ENCODE measurements around the gene EPHA1. TPM values are rescaled to one million over a fixed set of nuclear protein-coding genes. Genes with fewer than 3 reads are reported as not detected.
A peak's percentile ranks its signal among the peaks of the same experiment; 100 is the strongest.

Gene EPHA1
- not detected in 2 replicates for total RNA-seq (2012; rRNA removed)
- polyA plus RNA-seq (2012; rRNA removed) = 0.10 TPM in 1 of 2 replicates, not detected in the other
- 0.04 TPM in 1 of 2 replicates, not detected in the other for polyA plus RNA-seq (2012; cell fraction: cytosol; rRNA removed)
- 0.04 and 0.11 TPM in 2 replicates for polyA plus RNA-seq (2012; cell fraction: nucleus; rRNA removed; ENCODE audit: low replicate concordance)
- Bru-seq, nascent RNA = percentile 7 among the genes with signal in this experiment
- BruChase-seq, experiment 1, labeled RNA remaining after a 6-hour chase = not detected
- percentile 8 among the genes with signal in this experiment for BruChase-seq, experiment 2, labeled RNA remaining after a 2-hour chase
- long read RNA-seq, partial matches to known transcripts = 0 of 1 reads
- long read RNA-seq, other reads (novel, unspliced or antisense) = 1 of 1 reads

DNA sequence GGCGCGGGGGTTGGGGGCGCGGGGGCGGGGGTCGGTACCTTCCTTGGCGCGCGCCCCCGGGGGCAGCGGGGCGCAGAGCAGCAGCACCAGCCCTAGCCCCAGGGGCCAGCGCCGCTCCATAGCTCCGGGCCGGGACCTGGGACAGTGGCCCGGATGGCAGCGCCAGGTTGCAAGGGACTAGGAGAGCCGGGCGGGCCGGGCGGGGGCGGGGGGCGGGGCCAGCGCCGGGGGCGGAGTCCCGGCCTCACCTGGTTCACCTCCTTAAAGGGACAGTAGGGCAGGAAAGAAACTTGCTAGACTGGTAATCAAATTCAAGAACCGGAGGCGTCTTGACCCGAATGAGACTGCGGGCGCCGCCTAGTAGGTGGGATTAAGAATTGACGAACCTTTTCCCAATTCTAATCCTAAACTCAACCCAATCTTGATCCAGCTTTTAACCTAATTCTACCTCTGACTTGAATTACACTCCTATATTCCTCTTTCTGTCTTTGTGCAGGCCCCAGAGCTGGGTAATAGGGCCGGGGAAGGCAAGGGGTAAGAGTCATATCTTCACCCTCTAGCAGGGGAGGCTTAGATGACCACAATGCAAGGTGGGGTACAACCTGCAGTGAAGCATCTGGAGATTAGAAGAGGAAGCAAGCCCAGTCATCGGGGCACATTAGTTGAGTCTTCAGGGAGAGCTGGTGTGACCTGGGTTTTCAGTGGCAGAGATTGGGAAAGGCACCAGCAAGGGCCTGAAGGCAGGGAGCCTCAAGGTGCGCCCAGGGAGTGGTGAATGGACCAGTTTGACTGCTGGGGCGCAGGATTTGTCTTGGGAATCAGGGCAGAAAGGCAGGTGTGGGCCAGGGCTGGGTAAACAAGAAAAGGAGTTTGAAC, at the start of gene EPHA1:
Gene EPHA1, minus strand, starts transcription at position 171 of the 876 bp plus-strand sequence. Its CDS starts 51 bp downstream, at position 120.
- H3K27me3 ChIP-seq (ENCODE audit: control insufficient read depth, insufficient read depth, low read length) = no peaks in the 10 kb centered on the region; the same call in 1 of the 2 replicates
- WGBS, 2 experiments (ENCODE audit: extremely low coverage in 2 of 2, insufficient read length in 1 of 2) = 25% methylated on average over 1 of the region's 39 CpGs; no CpG with 5 or more reads in 1 of the 2 experiments
- H3K9me1 ChIP-seq (ENCODE audit: insufficient read depth, low read length) = no peaks in the 10 kb centered on the region
- no peak within 1 kb of the TSS for H3K9ac ChIP-seq (ENCODE audit: low read depth, low read length)
- no peak within 1 kb of the TSS for H3K23ac ChIP-seq (ENCODE audit: low read depth, low read length)
- H3K27ac ChIP-seq (ENCODE audit: insufficient read depth, low read length) = no peak within 1 kb of the TSS
- no peak within 1 kb of the TSS for H2AK5ac ChIP-seq (ENCODE audit: low read depth, low read length)
- ChIA-PET CTCF (no interaction called here), POLR2A (ENCODE audit: unreplicated experiment) (no interaction called here)
- H2BK5ac ChIP-seq (ENCODE audit: low read depth, low read length, poor library complexity, severe bottlenecking) = no peak within 1 kb of the TSS
- no peak for ATAC-seq (ENCODE audit: low read depth)
- dilution Hi-C loops (cut with HindIII; ENCODE audit: low sequenced_read_pairs, unreplicated experiment) = no loop called here
- no TSS peak for BruUV-seq (replicated peaks)
- H3K56ac ChIP-seq (ENCODE audit: extremely low read depth, insufficient read depth, low read length) = no peak within 1 kb of the TSS
- no peak for TF ChIP-seq MAFK (IDR thresholded peaks at IDR 0.05; ENCODE audit: low read depth, low read length)
- no peak for TF ChIP-seq RFX5 (IDR thresholded peaks at IDR 0.05; ENCODE audit: low read depth, low read length)
- TF ChIP-seq, protein P1, sequence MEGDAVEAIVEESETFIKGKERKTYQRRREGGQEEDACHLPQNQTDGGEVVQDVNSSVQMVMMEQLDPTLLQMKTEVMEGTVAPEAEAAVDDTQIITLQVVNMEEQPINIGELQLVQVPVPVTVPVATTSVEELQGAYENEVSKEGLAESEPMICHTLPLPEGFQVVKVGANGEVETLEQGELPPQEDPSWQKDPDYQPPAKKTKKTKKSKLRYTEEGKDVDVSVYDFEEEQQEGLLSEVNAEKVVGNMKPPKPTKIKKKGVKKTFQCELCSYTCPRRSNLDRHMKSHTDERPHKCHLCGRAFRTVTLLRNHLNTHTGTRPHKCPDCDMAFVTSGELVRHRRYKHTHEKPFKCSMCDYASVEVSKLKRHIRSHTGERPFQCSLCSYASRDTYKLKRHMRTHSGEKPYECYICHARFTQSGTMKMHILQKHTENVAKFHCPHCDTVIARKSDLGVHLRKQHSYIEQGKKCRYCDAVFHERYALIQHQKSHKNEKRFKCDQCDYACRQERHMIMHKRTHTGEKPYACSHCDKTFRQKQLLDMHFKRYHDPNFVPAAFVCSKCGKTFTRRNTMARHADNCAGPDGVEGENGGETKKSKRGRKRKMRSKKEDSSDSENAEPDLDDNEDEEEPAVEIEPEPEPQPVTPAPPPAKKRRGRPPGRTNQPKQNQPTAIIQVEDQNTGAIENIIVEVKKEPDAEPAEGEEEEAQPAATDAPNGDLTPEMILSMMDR (conservative IDR thresholded peaks at IDR 0.05; ENCODE audit: low read depth, low read length) = peak; percentile 27; the same call in 1 of the 2 replicates
- intact Hi-C loops (cut with micrococcal nuclease) = no loop called here
- peaks cover 12% of the 10 kb centered on the region; the same call in 1 of the 2 replicates for H3K4me1 ChIP-seq (ENCODE audit: control insufficient read depth, insufficient read depth, low read length)
- no peak within 1 kb of the TSS for H2BK120ac ChIP-seq (ENCODE audit: low read depth, low read length)
- H4K20me1 ChIP-seq (ENCODE audit: insufficient read depth, low read length) = no peaks in the 10 kb centered on the region
- H3K4me3 ChIP-seq (ENCODE audit: insufficient read depth, low read depth, low read length) = no peak within 1 kb of the TSS
- no peak within 1 kb of the TSS for H3K14ac ChIP-seq (replicated peaks; ENCODE audit: low read depth, low read length)
- no peak within 1 kb of the TSS for H4K91ac ChIP-seq (ENCODE audit: insufficient read depth, low read depth, low read length)
- H2AK9ac ChIP-seq (replicated peaks; ENCODE audit: low read depth, low read length, poor library complexity) = peak within 1 kb of the TSS; percentile 50
- H3K4ac ChIP-seq (ENCODE audit: low read depth, low read length) = no peak within 1 kb of the TSS
- H3K79me1 ChIP-seq (ENCODE audit: low read depth in 1 of 2, low read length in 2 of 2) = no peaks in the 10 kb centered on the region
- H4K5ac ChIP-seq (ENCODE audit: low read depth, low read length) = no peak within 1 kb of the TSS
- no peak within 1 kb of the TSS for H2BK15ac ChIP-seq (ENCODE audit: low read depth, low read length)
- H2AFZ ChIP-seq (replicated peaks; ENCODE audit: low read length, poor library complexity) = peak within 1 kb of the TSS; percentile 70
- no peaks in the 10 kb centered on the region for H3K36me3 ChIP-seq (ENCODE audit: control insufficient read depth, insufficient read depth, low read length)
- no peaks in the 10 kb centered on the region for H3K9me3 ChIP-seq (ENCODE audit: control insufficient read depth, insufficient read depth, low read length)
- H3K18ac ChIP-seq (ENCODE audit: low read depth, low read length) = no peak within 1 kb of the TSS
- DNase-seq = no peak
- H4K8ac ChIP-seq (ENCODE audit: low read depth in 2 of 2, low read length in 2 of 2) = no peak within 1 kb of the TSS
- no peak within 1 kb of the TSS for H3K4me2 ChIP-seq (ENCODE audit: low read depth, low read length)
- H2BK20ac ChIP-seq (ENCODE audit: low read depth, low read length) = no peak within 1 kb of the TSS
- in situ Hi-C loops (cut with MboI; ENCODE audit: low sequenced_read_pairs) = no loop called here

Measured in IMR-90 (cell line).